ENCODE measurements around the gene GATAD2A. TPM values are rescaled to one million over a fixed set of nuclear protein-coding genes. Genes with fewer than 3 reads are reported as not detected.

Gene GATAD2A
- total and polyA plus RNA-seq, 8 donors = 9.3 to 119 (median 20.2) TPM

GRCh38 chr19:19525611-19526380 is 120.3 kb downstream of the GATAD2A start:
- WGBS, 5 donors = 89 to 94% (median 90%) methylated on average over 11 to 23 of the region's 23 CpGs
- Histone ChIP-seq H3K9me3 (no peaks in the 10 kb centered on the region), H3K27me3 (no peaks in the 10 kb centered on the region), H3K4me3 (no peak overlapping the region), H3K36me3 (peaks cover 19 to 73% (median 67%) of the 10 kb centered on the region in 4 donors), H3K4me1 (peaks cover 0 to 40% (median 10%) of the 10 kb centered on the region in 4 donors), H3K27ac (no peak overlapping the region)
- TF ChIP-seq POLR2AphosphoS5 (IDR thresholded peaks at IDR 0.05) = no peak
- TF ChIP-seq POLR2A (IDR thresholded peaks at IDR 0.05) = no peak
- TF ChIP-seq CTCF (IDR thresholded peaks at IDR 0.05) = no peak
- TF ChIP-seq EP300 (IDR thresholded peaks at IDR 0.05) = no peak
- DNase-seq = no peak
- intact Hi-C loops (cut with DNase I; ENCODE audit: low total_unique reads) = no loop called here

- WGBS, 5 donors = 78 to 90% (median 84%) methylated on average over 24 to 28 of the region's 28 CpGs
- no peak for DNase-seq
- TF ChIP-seq POLR2A (IDR thresholded peaks at IDR 0.05) (no peak), CTCF (IDR thresholded peaks at IDR 0.05) (no peak), POLR2AphosphoS5 (IDR thresholded peaks at IDR 0.05) (no peak), EP300 (IDR thresholded peaks at IDR 0.05) (no peak)
- H3K36me3 ChIP-seq = peaks cover 19 to 71% (median 63%) of the 10 kb centered on the region in 4 donors
- intact Hi-C loops (cut with DNase I; ENCODE audit: low total_unique reads) = no loop called here
- H3K4me1 ChIP-seq = peaks cover 0 to 41% (median 8%) of the 10 kb centered on the region in 4 donors
- no peak overlapping the region for H3K4me3 ChIP-seq
- no peaks in the 10 kb centered on the region for H3K27me3 ChIP-seq
- no peaks in the 10 kb centered on the region for H3K9me3 ChIP-seq
- no peak overlapping the region for H3K27ac ChIP-seq
These were observed 121.3 kb downstream of the GATAD2A start for GRCh38 chr19:19526581-19527370.

- Histone ChIP-seq H3K27ac (no peak overlapping the region), H3K36me3 (peaks cover 19 to 71% (median 62%) of the 10 kb centered on the region in 4 donors), H3K9me3 (no peaks in the 10 kb centered on the region), H3K4me1 (peaks cover 0 to 46% (median 10%) of the 10 kb centered on the region in 4 donors), H3K4me3 (no peak overlapping the region), H3K27me3 (no peaks in the 10 kb centered on the region)
- TF ChIP-seq CTCF (IDR thresholded peaks at IDR 0.05) (no peak), POLR2A (IDR thresholded peaks at IDR 0.05) (no peak)
- 95 to 99% (median 97%) methylated on average over 9 of the region's 9 CpGs for WGBS, 5 donors
- intact Hi-C loops (cut with DNase I; ENCODE audit: low total_unique reads) = no loop called here
- DNase-seq = no peak
These were observed 121.8 kb downstream of the GATAD2A start for GRCh38 chr19:19527371-19527656.

GRCh38 chr19:19527674-19528625 is 122.5 kb downstream of the GATAD2A start:
- Histone ChIP-seq H3K27me3 (no peaks in the 10 kb centered on the region), H3K4me3 (no peak overlapping the region), H3K9me3 (no peaks in the 10 kb centered on the region), H3K27ac (no peak overlapping the region), H3K4me1 (peaks cover 0 to 50% (median 14%) of the 10 kb centered on the region in 4 donors), H3K36me3 (peaks cover 19 to 67% (median 60%) of the 10 kb centered on the region in 4 donors)
- intact Hi-C loops (cut with DNase I; ENCODE audit: low total_unique reads) = no loop called here
- no peak for DNase-seq
- WGBS, 5 donors = 87 to 94% (median 91%) methylated on average over 17 to 27 of the region's 27 CpGs
- TF ChIP-seq POLR2AphosphoS5 (IDR thresholded peaks at IDR 0.05) (no peak), POLR2A (IDR thresholded peaks at IDR 0.05) (no peak), EP300 (IDR thresholded peaks at IDR 0.05) (no peak), CTCF (IDR thresholded peaks at IDR 0.05) (no peak)

Measured in stomach (tissue), 9 donors.